HG02981 (cell line): Measurements from ENCODE around the gene AOC2.

ENCODE experiments used
- ATAC-seq: cut with Tn5 transposase; IDR thresholded peaks from one replicate; pipeline ENCODE4 v1.9.1; 2021; ENCODE audit warnings: mild to moderate bottlenecking, moderate library complexity; ENCODE audit not compliant: unreplicated experiment

AOC2 gene, protein sequence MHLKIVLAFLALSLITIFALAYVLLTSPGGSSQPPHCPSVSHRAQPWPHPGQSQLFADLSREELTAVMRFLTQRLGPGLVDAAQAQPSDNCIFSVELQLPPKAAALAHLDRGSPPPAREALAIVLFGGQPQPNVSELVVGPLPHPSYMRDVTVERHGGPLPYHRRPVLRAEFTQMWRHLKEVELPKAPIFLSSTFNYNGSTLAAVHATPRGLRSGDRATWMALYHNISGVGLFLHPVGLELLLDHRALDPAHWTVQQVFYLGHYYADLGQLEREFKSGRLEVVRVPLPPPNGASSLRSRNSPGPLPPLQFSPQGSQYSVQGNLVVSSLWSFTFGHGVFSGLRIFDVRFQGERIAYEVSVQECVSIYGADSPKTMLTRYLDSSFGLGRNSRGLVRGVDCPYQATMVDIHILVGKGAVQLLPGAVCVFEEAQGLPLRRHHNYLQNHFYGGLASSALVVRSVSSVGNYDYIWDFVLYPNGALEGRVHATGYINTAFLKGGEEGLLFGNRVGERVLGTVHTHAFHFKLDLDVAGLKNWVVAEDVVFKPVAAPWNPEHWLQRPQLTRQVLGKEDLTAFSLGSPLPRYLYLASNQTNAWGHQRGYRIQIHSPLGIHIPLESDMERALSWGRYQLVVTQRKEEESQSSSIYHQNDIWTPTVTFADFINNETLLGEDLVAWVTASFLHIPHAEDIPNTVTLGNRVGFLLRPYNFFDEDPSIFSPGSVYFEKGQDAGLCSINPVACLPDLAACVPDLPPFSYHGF

DNA sequence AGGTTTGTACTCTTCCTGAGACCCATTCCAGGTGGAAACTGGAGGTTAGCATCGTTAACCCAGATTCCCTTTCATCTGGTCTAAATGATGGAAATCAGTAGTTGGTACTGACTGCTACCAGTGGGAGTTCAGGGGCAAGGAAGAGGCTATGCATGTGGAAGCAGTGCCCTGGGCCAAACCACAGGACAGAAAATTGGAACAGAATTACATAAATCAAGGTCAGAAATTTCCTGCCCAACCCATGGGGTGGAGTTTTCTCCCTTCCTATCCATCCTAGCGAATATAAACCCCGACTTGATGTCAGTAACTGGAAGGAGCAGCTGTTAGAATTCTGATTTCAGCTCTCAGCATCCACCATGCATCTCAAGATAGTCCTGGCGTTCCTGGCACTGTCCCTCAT lies at the start of gene AOC2:
AOC2 (plus strand) TSS at position 310 of the 400 bp plus-strand sequence; CDS start at position 357, 47 bp downstream.
- ATAC-seq, result no peak

DNA sequence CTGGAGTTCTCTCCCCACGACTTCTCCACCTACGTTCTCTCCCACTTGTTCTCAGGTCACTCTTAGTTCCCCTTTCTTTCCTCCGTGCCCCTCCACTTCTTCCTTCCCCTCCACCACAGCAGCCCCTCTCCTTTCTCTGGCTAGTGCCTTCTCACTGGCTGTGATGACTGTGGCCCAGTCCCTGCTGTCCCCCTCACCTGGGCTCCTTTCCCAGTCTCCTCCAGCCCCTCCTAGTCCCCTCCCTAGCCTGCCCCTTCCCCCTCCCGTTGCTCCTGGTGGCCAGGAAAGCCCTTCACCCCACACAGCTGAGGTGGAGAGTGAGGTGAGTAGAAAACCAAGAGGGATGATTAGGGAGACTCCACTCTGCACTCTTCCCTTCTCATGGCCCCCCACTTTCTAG lies 49.3 kb upstream of the AOC2 start:
- no peak for ATAC-seq

DNA sequence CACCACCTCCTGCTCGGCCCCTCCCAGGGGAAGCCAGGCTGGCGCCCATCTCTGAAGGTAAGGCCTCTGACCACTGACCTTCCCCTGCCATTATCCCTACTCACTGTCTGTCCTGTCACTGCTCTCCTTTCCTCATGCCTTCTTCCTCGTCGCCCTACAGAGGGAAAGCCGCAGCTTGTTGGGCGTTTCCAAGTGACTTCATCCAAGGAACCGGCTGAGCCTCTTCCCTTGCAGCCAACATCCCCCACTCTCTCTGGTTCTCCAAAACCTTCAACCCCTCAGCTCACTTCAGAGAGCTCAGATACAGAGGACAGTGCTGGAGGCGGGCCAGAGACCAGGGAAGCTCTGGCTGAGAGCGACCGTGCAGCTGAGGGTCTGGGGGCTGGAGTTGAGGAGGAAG lies 48.9 kb upstream of the AOC2 start:
- ATAC-seq, result no peak

DNA sequence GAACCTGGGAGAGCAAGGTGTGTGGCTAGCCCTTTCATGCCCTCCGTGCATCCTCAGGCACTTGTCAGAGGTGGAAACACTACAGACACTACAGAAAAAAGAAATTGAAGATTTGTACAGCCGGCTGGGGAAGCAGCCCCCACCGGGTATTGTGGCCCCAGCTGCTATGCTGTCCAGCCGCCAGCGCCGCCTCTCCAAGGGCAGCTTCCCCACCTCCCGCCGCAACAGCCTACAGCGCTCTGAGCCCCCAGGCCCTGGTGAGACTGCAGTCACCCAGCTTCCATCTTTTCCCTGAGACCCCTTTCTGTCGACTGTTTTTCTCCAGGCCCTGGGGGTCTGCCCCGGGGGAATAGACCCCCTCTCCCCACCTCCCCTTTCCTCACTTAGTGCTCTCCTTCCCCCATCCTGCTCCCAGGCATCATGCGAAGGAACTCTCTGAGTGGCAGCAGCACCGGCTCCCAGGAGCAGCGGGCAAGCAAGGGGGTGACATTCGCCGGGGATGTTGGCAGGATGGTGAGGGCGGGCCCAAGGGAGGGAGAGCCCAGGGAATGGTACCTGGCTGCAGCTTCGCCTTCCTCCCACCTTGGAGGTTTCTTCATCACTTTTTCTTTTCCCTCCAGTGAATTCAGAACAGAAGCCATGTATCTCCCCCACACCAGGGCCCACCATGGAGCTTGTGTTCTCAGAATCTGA lies 48.2 kb upstream of the AOC2 start:
- ATAC-seq, result no peak

DNA sequence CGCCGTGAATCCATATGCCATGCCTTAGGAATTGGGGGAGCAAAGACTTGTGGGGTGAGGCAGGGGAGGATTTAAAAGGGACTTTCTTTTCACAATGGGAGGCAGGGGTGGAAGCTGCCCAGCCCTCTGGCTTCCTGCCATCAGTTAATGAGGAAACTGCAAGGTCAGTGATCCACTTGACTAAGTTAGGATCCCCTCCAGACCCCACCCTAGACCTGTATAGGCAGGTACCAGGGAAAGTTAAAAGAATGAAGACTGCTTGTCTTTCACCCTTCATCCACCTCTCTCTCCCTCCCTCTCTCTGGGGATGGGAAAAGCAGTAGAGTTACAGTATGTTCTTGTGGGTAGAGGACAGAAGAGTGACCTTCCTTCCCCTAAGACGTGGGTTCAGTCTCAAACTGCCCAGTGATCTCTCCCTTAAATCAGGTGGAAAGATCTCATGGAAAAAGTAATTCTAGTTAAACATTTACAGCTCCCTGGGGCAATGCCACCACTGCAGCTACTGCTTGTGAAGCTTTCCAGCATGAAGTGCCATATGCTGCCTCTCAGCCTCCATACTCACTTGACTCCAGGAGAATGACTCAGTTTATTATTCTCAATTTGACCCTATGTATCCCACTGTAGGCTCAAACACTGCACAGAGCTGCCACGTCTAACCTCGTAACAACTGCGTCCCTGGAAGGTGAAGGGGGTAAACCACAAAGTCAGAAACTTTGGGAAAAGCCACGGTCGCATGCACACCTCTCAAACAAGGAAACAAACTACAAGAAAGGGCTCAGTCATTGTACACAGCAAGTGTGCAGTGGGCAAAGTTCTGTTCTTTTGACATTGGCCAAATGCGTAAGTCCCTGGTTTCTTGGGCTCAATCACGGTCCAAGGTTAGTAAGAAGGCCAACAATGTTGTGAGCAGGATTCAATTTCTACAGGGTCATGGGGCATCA lies 47.0 kb upstream of the AOC2 start:
- ATAC-seq, result no peak

DNA sequence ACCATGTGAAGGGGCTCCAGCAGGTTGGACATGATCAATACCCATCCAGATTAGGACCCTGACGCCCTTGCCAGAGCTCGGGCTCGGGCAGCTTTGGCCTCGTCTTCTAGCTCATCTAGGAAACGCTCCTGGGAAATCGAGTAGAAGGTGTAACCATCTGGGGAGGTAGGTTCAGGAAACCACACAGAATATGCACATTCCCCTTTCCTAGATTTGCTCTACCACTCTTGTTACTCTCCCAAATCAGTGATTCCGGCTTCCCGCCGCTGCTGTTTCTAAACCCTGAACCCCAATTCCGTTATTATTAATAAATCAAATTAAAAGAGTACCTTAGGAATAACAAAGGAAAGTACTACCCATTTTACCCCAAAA lies 46.4 kb upstream of the AOC2 start:
- no peak for ATAC-seq

DNA sequence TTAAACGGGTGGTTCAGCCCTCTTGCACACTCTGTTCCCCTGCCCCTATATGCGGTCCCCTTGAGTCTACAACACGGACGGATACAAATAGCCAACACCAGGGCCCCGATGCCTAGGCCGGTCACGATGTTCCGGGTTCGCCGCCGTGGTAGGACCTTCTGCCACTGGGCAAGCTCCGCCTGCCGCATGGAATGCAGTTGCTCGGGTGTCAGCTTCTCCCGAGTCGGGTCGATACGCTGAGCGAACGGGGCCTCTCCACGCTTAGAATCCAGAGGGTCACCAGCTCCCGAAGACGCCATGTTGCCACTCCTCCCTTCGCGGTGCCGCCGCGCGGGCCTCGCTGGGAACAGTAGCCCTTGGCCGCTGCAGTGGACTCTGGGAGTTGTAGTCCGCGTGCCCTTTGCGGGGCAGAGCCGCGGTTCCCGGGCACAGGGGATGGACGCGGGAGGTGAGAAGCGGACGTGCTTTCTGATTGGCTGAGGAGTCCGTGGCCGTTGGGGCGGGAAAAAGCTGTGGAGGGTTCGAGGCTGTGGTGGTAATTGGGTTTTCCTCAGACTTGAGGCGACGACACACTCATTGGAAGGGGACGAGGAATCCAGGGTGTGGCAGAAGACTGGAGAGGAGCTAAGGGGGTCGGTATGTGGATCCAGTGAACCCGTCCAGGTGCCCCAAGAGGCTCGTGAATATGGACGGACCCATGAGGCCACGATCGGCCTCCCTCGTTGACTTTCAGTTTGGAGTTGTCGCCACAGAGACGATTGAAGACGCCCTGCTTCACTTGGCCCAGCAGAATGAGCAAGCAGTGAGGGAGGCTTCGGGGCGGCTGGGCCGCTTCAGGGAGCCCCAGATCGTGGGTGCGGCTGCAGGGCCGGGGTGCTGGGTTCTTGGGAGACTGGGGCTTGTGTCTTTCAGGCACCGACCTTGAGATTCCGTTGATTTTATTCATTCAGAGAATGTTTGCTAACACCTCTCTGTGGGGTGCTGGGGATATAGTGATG lies 45.7 kb upstream of the AOC2 start, which contains the start of the genes CNTD1 and COA3:
CNTD1 (plus strand) TSS at position 479 of the 998 bp plus-strand sequence; CDS start at position 686, 207 bp downstream.
COA3 (minus strand) TSS at position 322 of the 998 bp plus-strand sequence; CDS start at position 299, 23 bp downstream.
- no peak for ATAC-seq

DNA sequence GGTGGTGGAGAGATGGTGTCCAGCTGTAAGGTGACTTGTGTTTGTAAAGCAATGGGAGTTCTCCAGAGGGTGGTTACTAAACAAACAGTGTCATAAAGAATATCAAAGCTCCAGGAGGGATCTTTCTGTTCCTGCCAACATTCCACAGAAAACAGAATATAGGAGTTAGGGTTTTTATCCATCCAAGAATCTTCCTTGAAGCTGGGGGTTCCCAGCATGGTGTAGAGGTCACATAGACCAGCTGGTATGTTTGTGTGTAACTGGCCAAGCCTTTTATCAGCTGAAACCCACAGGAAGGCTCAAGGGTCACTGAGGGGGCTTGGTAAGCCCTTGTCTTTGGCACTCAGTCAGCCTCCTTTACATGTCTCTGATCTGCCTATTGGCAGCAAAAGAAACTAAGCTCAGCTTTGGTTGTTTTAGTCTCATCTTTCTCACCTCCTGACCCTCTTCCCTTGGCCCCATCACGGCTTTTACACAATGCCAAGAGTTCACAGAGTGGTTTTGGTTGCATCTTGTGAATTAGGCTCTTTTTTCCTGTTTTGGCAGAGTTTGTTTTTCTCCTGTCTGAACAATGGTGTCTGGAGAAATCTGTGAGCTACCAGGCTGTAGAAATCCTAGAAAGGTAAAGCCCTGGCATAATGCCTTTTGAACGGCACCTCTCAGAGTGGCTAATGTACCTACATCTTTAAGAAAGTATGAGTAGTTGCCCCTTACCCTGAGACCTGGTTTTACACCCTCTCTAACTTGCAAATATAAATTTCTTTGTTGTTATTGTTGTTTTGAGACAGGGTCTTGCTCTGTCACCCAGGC lies 41.1 kb upstream of the AOC2 start:
- ATAC-seq, result no peak

DNA sequence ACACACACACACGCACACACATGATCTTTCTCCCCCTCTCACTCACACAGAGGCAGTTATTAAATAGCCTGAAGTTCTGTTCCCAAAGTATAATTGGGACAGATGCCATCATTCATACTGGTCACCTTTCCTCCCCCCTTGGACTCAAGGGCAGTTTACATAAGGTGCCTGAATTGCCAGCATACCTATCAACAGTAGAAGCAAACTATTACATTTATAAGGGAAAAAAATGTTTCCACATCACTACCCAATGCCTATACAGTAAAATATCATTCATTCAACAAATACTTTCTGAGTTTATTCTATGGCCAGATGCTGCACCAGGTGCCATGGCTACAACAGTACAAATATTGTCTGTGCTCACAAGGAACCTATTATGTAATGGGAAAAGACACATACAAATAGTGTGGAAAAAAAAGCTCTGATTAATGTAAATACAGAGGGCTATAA lies 39.4 kb upstream of the AOC2 start:
- ATAC-seq, result no peak

DNA sequence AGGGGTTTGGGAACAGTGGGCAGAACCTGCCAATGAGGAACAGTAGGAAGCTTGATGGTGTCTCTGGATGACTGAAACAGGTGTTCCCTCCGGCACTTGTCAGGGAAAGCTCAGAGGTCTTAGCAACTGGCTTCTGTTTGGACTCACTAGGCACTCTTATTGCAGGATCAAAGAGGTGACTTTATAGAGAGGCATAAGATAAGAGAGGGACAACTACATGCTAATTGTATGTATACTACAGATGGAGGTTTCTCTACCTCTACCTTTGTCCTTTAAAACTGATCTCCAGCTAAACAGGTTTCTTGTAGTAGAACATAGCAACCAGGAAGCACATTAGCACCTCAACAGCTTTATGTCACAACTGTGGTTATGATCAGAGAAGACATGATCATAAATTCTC lies 38.1 kb upstream of the AOC2 start:
- ATAC-seq, result no peak

DNA sequence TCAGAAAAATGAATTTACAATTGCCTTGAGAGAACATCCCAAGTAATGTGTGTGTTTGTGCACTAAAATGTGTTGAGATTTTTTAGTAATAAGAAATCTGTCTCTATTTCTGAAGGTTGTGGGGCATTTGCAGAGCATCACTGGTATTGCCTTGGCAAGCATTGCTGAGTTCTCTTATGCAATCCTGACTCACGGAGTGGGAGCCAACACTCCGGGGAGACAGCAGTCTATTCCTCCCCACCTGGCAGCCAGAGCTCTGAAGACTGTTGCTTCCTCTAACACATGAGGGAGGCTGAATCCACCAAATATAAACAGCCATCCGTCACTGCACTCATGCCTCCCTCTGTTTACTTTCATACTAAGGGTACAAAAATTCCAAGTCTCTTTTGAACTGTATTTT lies 35.1 kb upstream of the AOC2 start:
- ATAC-seq, result no peak

DNA sequence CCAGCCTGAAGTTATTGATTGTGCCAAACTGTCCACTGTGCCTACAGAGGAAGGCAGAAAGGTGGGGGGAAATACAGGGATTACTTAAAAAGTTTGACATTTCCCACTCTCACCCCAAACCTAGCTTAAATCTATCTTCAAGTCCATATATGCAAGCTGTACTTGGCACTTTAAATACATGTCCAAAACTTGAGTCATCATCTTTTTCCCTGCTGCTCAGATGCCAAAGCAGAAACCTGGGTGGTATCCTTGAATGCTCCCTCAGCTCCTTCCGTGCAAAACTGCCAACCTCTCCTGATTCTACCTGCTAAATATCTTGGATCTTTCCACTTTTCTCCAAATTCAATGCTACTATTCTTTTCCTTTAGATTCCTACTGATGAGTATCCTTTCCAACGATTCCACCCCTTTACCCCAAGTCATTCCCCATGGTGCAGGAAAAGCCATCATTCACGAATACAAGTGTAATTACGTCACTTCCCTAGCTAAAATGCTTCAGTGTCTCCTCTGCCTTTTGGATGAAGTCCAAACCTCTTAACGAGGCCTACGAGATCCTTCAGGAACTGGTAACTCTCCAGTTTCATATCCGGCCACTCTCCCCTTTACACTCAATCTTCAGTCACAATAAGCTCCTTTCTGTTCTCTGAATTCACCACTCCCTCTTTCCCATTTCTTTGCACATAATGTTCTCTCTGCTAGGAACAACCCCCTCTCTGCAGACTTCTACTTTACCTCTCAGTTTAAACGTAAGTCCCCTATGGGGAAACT lies 29.6 kb upstream of the AOC2 start:
- ATAC-seq, result no peak

DNA sequence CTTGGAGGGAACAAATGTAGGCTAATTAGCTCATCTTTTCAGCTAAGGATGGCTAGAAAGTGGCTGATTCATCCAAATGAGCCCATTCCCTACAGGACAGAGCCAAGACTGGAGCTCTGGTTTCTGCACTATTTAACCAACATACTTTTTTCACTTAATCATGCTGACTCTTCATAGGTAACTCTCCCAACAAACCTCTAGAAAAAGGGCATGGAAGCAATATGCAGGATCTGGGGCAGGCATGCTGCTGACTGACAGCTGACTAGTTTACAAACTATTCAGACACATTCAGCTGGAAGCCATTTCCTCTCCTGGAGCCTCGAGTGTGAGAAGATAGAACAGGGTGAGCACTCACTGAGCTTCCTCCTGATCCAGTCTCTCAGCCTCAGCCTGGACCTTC lies 26.5 kb upstream of the AOC2 start:
- ATAC-seq, result no peak

DNA sequence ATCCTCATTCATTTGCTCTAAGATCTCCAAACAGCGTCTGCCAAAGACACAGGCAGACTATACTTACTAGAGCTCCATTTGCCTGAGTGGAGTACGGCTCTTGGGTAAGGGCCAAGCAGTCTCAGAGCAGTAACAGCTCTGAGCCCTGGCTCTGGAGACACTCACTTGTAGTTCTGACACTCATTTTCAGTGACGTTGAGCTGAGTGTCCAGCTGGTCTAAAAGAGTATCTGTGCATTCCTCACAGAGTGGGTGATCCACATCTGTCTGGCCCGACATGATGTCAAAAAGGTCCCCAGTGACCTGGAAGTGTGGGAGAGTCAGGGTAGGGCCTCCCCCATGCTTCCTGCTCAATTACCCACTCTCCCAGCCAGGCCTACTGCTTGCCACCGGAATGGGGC lies 26.0 kb upstream of the AOC2 start:
- no peak for ATAC-seq

DNA sequence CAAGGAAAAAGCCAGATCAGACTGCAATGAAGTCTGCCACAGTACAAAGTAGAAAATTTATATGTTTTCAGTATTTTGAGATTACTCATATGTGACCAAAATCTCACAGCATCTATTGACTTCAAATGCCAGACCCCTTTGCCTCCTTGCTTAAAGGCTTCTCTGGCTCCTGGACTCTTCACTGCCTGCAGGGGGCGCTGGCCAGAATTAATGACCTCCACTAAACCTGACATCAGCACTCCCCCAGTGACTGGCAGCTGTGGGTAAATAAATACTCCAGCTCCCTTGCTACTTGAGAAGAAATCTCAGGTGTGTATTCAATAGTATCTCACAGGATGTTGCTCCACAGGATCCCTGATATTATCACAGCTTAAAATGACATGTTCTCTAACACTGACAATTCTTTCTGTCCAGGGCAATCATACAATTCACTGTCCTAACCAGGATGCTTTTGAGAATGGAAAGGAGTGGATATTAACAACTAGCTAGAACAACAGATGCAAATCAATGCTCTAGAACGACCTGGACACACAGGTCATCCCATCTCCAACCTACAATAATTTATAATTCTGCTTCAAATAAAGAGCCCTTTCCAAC lies 24.3 kb upstream of the AOC2 start:
- no peak for ATAC-seq

DNA sequence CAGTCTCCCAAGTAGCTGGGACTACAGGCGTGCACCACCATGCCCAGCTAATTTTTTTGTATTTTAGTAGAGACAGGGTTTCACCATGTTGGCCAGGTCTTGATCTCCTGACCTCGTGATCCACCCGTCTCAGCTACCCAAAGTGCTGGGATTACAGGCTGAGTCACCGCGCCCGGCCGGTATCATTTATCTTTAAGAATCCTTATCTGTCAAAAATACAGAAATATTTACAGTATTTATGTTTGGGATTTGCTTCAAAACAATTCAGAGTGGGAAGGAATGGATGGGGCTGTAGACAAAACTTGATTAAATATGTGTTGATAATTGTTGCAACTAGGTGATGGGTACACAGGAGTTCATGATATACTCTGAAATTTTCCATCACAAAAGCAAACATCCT lies 23.2 kb upstream of the AOC2 start:
- no peak for ATAC-seq

DNA sequence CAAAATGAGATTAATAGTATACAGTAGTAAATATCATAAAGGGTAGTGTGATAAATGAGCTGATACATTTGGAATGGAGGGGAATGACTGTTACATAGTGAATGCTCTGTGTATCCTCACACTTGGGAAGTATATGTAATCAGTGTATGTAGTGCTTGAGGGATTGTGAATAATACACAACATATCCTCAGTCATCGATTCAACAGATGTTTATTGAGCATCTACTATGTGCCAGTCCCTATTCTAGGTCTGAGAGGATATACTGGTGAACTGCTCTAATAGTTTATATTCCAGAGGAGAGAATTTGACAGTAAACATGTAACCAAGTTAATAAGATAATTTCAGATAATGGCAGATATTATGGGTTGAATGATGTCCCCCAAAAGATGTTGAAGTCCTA lies 16.9 kb upstream of the AOC2 start:
- ATAC-seq, result no peak
